Smooth muscle cell (in vitro differentiated cells): ENCODE measurements around the gene SPATA13. TPM values are rescaled to one million over a fixed set of nuclear protein-coding genes. Genes with fewer than 3 reads are reported as not detected.

Experiments used
- DNase-seq: peaks from one replicate; lab custom pipeline; 2025; ENCODE audit not compliant: unreplicated experiment; lab: John Stamatoyannopoulos, UW
- H2AFZ ChIP-seq: fragments of 200-600 bp; sonication (generic); 2 replicates; pipeline ENCODE4 v1.6.0; 2016; ENCODE audit warnings: antibody characterized with exemption, low read depth, mild to moderate bottlenecking
- H3F3A ChIP-seq: fragments of 200-600 bp; sonication (generic); 2 replicates; pipeline ENCODE4 v1.6.0; 2017; ENCODE audit warnings: antibody characterized with exemption, low read depth
- H3K27ac ChIP-seq: fragments of 200-600 bp; sonication (generic); 2 replicates; pipeline ENCODE4 v1.5.1; 2016; ENCODE audit warnings: low read depth, mild to moderate bottlenecking
- H3K27me3 ChIP-seq: fragments of 200-600 bp; sonication (generic); 2 replicates; pipeline ENCODE4 v1.6.1; 2016; ENCODE audit warnings: low read depth, mild to moderate bottlenecking
- H3K36me3 ChIP-seq: fragments of 200-600 bp; sonication (generic); 2 replicates; pipeline ENCODE4 v1.5.1; 2016; ENCODE audit warnings: low read depth
- H3K4me1 ChIP-seq: fragments of 200-600 bp; sonication (generic); 2 replicates; pipeline ENCODE4 v1.5.1; 2016; ENCODE audit warnings: low read depth
- H3K4me2 ChIP-seq: fragments of 200-600 bp; sonication (generic); 2 replicates; pipeline ENCODE4 v1.6.0; 2016; ENCODE audit warnings: mild to moderate bottlenecking
- H3K4me3 ChIP-seq: fragments of 200-600 bp; sonication (generic); 2 replicates; pipeline ENCODE4 v1.5.1; 2016; ENCODE audit warnings: mild to moderate bottlenecking
- H3K79me2 ChIP-seq: fragments of 200-600 bp; sonication (generic); 2 replicates; pipeline ENCODE4 v1.6.0; 2016; ENCODE audit warnings: low read depth, mild to moderate bottlenecking
- H3K9ac ChIP-seq: fragments of 200-600 bp; sonication (generic); 2 replicates; pipeline ENCODE4 v1.6.0; 2016; ENCODE audit warnings: low read depth
- H3K9me3 ChIP-seq: fragments of 200-600 bp; sonication (generic); replicated peaks from 2 replicates; pipeline ENCODE4 v1.5.1; 2016; ENCODE audit warnings: low read depth
- H4K20me1 ChIP-seq: fragments of 200-600 bp; sonication (generic); 2 replicates; pipeline ENCODE4 v1.6.0; 2016; ENCODE audit warnings: low read depth
- WGBS: methylation state at CpG from one replicate; pipeline ENCODE4 v1.1.7; 2016; ENCODE audit warnings: low lambda C conversion rate; 5-methylcytosine and 5-hydroxymethylcytosine counted together
- polyA plus RNA-seq: library from polyadenylated mRNA; unstranded; fragments of >200 nt; fragmentation: Nextera tagmentation; extraction: Ambion mirVana; gene quantifications from 2 replicates; pipeline ENCODE4 v1.2.1, GENCODE V29; 2016
- total RNA-seq: library from RNA; depleted of rRNA; stranded (reverse); fragments of >200 nt; gene quantifications from 2 replicates; pipeline ENCODE4 v1.2.3, GENCODE V29; 2014
- TF ChIP-seq, protein P1 (sequence below): fragments of 200-600 bp; sonication (generic); IDR thresholded peaks from 2 replicates; pipeline ENCODE4 v1.5.1; 2017; ENCODE audit warnings: borderline replicate concordance, mild to moderate bottlenecking, antibody characterized with exemption; ENCODE audit not compliant: insufficient read depth, poor library complexity, severe bottlenecking

Gene SPATA13
- total and polyA plus RNA-seq, 2 experiments from 2014 or later: 7.1 to 16.6 TPM

DNA sequence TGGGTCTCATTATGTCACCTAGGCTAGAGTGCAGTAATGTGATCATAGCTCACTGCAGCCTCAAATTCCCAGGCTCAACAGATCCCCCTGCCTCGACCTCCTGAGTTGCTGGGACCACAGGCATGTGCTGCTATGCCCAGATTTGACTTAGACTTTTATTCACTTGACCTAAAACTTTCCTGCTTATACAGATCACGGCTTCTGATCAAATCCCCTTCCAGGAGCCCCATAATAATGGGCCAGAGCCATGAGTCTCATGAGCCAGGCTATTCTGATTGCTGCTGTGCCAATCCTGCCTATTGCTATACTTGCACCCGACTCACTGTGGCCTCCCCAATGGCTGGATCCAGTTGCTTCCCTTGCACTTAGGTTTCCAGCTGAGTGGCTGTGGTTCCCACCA, 190.9 kb downstream of the SPATA13 start:
- no peaks in the 10 kb centered on the region for H4K20me1 ChIP-seq

DNA sequence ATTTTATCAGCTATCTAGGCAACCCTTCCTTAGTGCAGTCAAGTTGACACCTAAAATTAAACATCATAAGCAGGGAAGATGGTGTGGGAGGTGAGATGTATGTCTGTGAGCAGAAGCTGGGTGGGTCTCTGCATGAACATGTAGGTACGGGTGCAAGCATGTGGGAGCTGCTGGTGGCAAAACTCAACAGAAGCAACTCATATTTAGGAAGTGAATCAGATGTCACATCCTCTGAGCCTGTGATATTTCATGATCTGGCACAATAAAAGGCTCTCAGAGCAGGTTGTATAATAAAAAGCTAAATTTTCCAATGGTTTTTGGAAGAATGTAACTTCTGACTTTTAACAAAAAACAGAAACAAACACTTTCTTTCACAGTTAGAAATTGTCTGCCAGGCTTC, 193.2 kb downstream of the SPATA13 start:
- Histone ChIP-seq H3K4me1 (no peaks in the 10 kb centered on the region), H3K36me3 (no peaks in the 10 kb centered on the region), H3K27me3 (no peaks in the 10 kb centered on the region), H3K4me2 (no peak overlapping the region), H2AFZ (no peak overlapping the region), H3K4me3 (no peak overlapping the region), H3K79me2 (no peaks in the 10 kb centered on the region), H3F3A (no peaks in the 10 kb centered on the region), H3K27ac (no peak overlapping the region), H3K9me3 (no peaks in the 10 kb centered on the region), H4K20me1 (no peaks in the 10 kb centered on the region), H3K9ac (no peak overlapping the region)
- TF ChIP-seq, protein P1, sequence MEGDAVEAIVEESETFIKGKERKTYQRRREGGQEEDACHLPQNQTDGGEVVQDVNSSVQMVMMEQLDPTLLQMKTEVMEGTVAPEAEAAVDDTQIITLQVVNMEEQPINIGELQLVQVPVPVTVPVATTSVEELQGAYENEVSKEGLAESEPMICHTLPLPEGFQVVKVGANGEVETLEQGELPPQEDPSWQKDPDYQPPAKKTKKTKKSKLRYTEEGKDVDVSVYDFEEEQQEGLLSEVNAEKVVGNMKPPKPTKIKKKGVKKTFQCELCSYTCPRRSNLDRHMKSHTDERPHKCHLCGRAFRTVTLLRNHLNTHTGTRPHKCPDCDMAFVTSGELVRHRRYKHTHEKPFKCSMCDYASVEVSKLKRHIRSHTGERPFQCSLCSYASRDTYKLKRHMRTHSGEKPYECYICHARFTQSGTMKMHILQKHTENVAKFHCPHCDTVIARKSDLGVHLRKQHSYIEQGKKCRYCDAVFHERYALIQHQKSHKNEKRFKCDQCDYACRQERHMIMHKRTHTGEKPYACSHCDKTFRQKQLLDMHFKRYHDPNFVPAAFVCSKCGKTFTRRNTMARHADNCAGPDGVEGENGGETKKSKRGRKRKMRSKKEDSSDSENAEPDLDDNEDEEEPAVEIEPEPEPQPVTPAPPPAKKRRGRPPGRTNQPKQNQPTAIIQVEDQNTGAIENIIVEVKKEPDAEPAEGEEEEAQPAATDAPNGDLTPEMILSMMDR: no peak
- DNase-seq: no peak
- 91% methylated on average over 1 of the region's 1 CpG for WGBS

More for the DNA sequence above, 190.9 kb downstream of the SPATA13 start:
- no peak overlapping the region for H3K27ac ChIP-seq
- no peak overlapping the region for H3K9ac ChIP-seq
- H3K36me3 ChIP-seq: no peaks in the 10 kb centered on the region
- H3K4me3 ChIP-seq: no peak overlapping the region
- H3K79me2 ChIP-seq: no peaks in the 10 kb centered on the region
- WGBS: 84% methylated on average over 3 of the region's 3 CpGs
- H3K27me3 ChIP-seq: no peaks in the 10 kb centered on the region
- TF ChIP-seq, protein P1: no peak
- no peaks in the 10 kb centered on the region for H3K9me3 ChIP-seq
- H2AFZ ChIP-seq: no peak overlapping the region
- H3F3A ChIP-seq: no peaks in the 10 kb centered on the region
- H3K4me2 ChIP-seq: no peak overlapping the region
- DNase-seq: no peak
- no peaks in the 10 kb centered on the region for H3K4me1 ChIP-seq

DNA sequence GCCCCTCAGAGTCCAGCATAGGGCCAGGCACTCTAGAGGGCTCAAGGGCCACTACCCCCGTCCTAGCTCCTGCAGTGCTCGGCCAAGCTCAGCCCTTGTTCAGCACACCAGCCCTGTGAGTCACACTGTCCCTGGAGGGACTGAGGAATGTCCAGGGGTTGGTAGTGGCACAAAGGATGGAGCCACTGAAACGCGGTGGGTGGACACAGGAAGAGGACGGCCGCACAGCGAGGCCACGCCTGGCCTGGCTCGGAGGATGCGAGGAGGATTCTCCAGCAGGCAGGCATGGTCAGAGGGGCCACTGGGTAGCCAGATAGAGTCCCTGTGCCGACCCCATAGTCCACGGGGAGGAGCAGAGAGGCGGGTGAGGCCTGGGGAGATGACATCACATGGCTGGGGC, 194.6 kb downstream of the SPATA13 start:
- Histone ChIP-seq H3K27me3 (no peaks in the 10 kb centered on the region), H3K27ac (no peak overlapping the region), H2AFZ (no peak overlapping the region), H3K4me2 (no peak overlapping the region), H3K79me2 (no peaks in the 10 kb centered on the region), H3K9ac (no peak overlapping the region), H4K20me1 (no peaks in the 10 kb centered on the region), H3K4me3 (no peak overlapping the region), H3K9me3 (no peaks in the 10 kb centered on the region), H3K4me1 (no peaks in the 10 kb centered on the region), H3K36me3 (no peaks in the 10 kb centered on the region), H3F3A (no peaks in the 10 kb centered on the region)
- WGBS: 92% methylated on average over 13 of the region's 13 CpGs
- TF ChIP-seq, protein P1: no peak
- DNase-seq: no peak

DNA sequence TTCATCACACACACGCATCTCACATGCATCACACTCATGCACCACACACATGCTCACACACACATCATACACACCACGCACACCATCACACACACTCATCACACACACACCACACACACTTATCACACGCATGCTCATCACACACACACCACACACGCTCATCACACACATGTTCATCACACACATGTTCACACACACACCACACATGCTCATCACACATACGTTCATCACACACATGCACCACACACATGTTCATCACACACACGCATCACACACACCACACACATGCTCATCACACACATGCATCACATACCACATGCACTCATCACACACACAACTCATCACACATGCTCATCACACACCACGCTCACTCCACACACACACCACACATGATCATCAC, 195.8 kb downstream of the SPATA13 start:
- Histone ChIP-seq H3K9me3 (no peaks in the 10 kb centered on the region), H3F3A (no peaks in the 10 kb centered on the region), H3K27ac (no peak overlapping the region), H3K4me2 (no peak overlapping the region), H3K79me2 (no peaks in the 10 kb centered on the region), H3K4me1 (no peaks in the 10 kb centered on the region), H3K36me3 (no peaks in the 10 kb centered on the region), H4K20me1 (no peaks in the 10 kb centered on the region), H2AFZ (no peak overlapping the region), H3K4me3 (no peak overlapping the region), H3K9ac (no peak overlapping the region), H3K27me3 (no peaks in the 10 kb centered on the region)
- TF ChIP-seq, protein P1: no peak
- 77% methylated on average over 6 of the region's 7 CpGs for WGBS
- no peak for DNase-seq
